Skeletal muscle satellite cell (primary cell): Measurements from ENCODE around the gene KPNA5.
A peak's percentile ranks its signal among the peaks of the same experiment; 100 is the strongest.
"Not testable (repeated sequence)": the region's sequence is repeated elsewhere in the genome, so short reads cannot be mapped to it uniquely, and the experiment has no call there.

Source experiments
- H3K27me3 ChIP-seq: 2 replicates; pipeline ENCODE4 v1.7.0; 2013; ENCODE audit warnings: low read length; ENCODE audit not compliant: control insufficient read depth, insufficient read depth
- H3K36me3 ChIP-seq: 2 replicates; pipeline ENCODE4 v1.7.0; 2013; ENCODE audit warnings: mild to moderate bottlenecking, control low read depth, low read length; ENCODE audit not compliant: insufficient read depth
- H3K4me1 ChIP-seq: 2 replicates; pipeline ENCODE4 v1.7.0; 2013; ENCODE audit warnings: low read length; ENCODE audit not compliant: control insufficient read depth, insufficient read depth
- H3K4me2 ChIP-seq: 2 replicates; pipeline ENCODE4 v1.7.0; 2013; ENCODE audit warnings: mild to moderate bottlenecking, low read length
- H3K4me3 ChIP-seq: 2 replicates; pipeline ENCODE4 v1.7.0; 2013; ENCODE audit warnings: low read length
- H3K9ac ChIP-seq: 2 replicates; pipeline ENCODE4 v1.7.0; 2013; ENCODE audit warnings: mild to moderate bottlenecking, low read depth, low read length, moderate library complexity
- H3K9me3 ChIP-seq: replicated peaks from 2 replicates; pipeline ENCODE4 v1.7.0; 2013; ENCODE audit warnings: mild to moderate bottlenecking, control low read depth, low read length

Gene KPNA5

GRCh38 chr6:116667623-116668022 lies 13.4 kb upstream of the KPNA5 start:
- H3K36me3 ChIP-seq, result no peaks in the 10 kb centered on the region
- H3K4me3 ChIP-seq, result peak overlapping the region; percentile 99

GRCh38 chr6:116672306-116672705 lies 8.7 kb upstream of the KPNA5 start:
- no peak overlapping the region for H3K9ac ChIP-seq
- no peaks in the 10 kb centered on the region for H3K36me3 ChIP-seq
- peaks cover 9% of the 10 kb centered on the region for H3K27me3 ChIP-seq
- H3K9me3 ChIP-seq, result no peaks in the 10 kb centered on the region
- no peak overlapping the region for H3K4me2 ChIP-seq
- peaks cover 4% of the 10 kb centered on the region for H3K4me1 ChIP-seq
- no peak overlapping the region for H3K4me3 ChIP-seq

More at GRCh38 chr6:116667623-116668022, 13.4 kb upstream of the KPNA5 start:
- Histone ChIP-seq H3K4me2 (peak overlapping the region; percentile 85), H3K27me3 (peaks cover 3% of the 10 kb centered on the region), H3K9ac (peak overlapping the region; percentile 93), H3K4me1 (peaks cover 21% of the 10 kb centered on the region), H3K9me3 (no peaks in the 10 kb centered on the region)

DNA sequence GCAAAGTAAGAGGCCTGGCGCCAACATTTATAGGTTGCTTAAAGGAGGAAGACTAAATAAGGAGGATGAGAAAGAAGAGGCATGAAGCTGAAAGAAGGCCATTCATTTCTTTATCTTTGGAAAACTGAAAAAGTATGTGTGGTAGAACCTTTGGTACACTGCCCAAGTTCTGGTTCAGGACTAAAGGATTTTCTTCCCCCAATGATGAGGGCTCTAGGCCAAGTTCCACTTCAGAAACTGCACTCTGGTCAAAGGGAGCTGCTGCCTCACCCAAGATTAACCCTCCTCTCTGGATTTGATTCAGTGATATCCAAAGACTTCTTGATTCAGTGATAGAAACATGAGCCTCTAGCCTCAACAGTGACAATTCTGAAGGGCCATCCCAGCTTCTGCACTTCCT lies 5.0 kb upstream of the KPNA5 start:
- Histone ChIP-seq H3K27me3 (peaks cover 9% of the 10 kb centered on the region), H3K36me3 (no peaks in the 10 kb centered on the region), H3K9me3 (no peaks in the 10 kb centered on the region), H3K4me2 (no peak overlapping the region), H3K9ac (no peak overlapping the region), H3K4me3 (no peak overlapping the region), H3K4me1 (no peaks in the 10 kb centered on the region)

GRCh38 chr6:116682334-116682712 lies 1.3 kb downstream of the KPNA5 start:
- Histone ChIP-seq H3K4me2 (peak overlapping the region; percentile 92), H3K4me1 (peaks cover 11% of the 10 kb centered on the region), H3K9me3 (no peaks in the 10 kb centered on the region), H3K4me3 (peak overlapping the region; percentile 77), H3K27me3 (no peaks in the 10 kb centered on the region), H3K9ac (no peak overlapping the region), H3K36me3 (no peaks in the 10 kb centered on the region)

DNA sequence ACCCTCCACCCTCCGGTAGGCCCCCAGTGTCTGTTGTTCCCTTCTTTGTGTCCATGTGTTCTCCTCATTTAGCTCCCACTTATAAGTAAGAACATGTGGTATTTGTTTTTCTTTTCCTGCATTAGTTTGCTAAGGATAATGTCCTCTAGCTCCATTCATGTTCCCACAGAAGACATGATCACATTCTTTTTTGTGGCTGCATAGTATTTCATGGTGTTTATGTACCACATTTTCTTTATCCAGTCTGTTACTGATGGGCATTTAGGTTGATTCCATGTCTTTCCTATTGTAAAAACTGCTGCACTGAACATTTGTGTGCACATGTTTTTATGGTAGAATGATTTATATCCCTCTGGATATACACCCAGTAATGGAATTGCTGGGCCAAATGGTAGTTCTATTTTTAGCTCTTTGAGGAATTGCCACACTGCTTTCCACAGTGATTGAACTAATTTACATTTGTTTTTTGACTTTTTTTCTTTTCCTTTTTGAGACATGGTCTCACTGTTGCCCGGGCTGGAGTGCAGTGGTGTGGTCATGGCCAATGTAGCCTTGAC lies 4.5 kb downstream of the KPNA5 start:
- H3K27me3 ChIP-seq, result no peaks in the 10 kb centered on the region
- no peak overlapping the region for H3K4me2 ChIP-seq
- H3K4me3 ChIP-seq, result no peak overlapping the region
- H3K9me3 ChIP-seq, result no peaks in the 10 kb centered on the region
- H3K4me1 ChIP-seq, result peaks cover 11% of the 10 kb centered on the region
- no peaks in the 10 kb centered on the region for H3K36me3 ChIP-seq
- H3K9ac ChIP-seq, result no peak overlapping the region

- not testable (repeated sequence) for H3K4me2 ChIP-seq, H3K27me3 ChIP-seq, H3K9ac ChIP-seq, H3K36me3 ChIP-seq, H3K4me3 ChIP-seq, H3K9me3 ChIP-seq
- H3K4me1 ChIP-seq, result peaks cover 10% of the 10 kb centered on the region
Observed at GRCh38 chr6:116686475-116687101, 5.6 kb downstream of the KPNA5 start.

DNA sequence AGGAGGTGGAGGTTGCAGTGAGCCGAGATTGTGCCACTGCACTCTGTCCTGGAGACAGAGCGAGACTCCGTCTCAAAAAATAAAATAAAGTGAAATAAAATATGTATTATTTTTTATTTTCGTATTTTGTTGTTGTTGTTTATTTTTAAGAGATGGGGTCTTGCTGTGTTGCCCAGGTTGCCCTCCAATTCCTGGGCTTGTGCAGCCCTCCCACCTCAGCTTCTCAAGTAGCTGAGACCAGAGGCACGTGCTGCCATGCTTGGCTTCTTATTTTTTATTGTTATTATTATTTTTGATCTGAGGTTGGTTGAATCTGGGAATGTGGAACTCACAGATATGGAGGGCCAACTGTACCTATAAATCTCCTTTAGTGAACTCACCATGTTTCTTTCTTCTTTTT lies 10.1 kb downstream of the KPNA5 start:
- no peak overlapping the region for H3K9ac ChIP-seq
- H3K4me2 ChIP-seq, result no peak overlapping the region
- H3K27me3 ChIP-seq, result no peaks in the 10 kb centered on the region
- no peaks in the 10 kb centered on the region for H3K9me3 ChIP-seq
- no peaks in the 10 kb centered on the region for H3K36me3 ChIP-seq
- H3K4me3 ChIP-seq, result no peak overlapping the region
- no peaks in the 10 kb centered on the region for H3K4me1 ChIP-seq

DNA sequence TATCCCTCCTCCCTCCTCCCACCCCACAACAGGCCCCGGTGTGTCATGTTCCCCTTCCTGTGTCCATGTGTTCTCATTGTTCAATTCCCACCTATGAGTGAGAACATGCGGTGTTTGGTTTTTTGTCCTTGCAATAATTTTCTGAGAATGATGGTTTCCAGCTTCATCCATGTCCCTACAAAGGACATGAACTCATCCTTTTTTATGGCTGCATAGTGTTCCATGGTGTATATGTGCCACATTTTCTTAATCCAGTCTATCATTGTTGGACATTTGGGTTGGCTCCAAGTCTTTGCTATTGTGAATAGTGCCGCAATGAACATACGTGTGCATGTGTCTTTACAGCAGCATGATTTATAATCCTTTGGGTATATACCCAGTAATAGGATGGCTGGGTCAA lies 11.9 kb downstream of the KPNA5 start:
- H3K4me1 ChIP-seq, H3K4me2 ChIP-seq, H3K27me3 ChIP-seq, H3K4me3 ChIP-seq, H3K9me3 ChIP-seq, H3K36me3 ChIP-seq, H3K9ac ChIP-seq: not testable (repeated sequence)

DNA sequence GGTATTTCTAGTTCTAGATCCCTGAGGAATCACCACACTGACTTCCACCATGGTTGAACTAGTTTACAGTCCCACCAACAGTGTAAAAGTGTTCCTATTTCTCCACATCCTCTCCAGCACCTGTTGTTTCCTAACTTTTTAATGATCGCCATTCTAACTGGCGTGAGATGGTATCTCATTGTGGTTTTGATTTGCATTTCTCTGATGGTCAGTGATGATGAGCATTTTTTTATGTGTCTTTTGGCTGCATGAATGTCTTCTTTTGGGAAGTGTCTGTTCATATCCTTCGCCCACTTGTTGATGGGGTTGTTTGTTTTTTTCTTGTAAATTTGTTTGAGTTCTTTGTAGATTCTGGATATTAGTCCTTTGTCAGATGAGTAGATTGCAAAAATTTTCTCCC lies 12.3 kb downstream of the KPNA5 start:
- not testable (repeated sequence) for H3K4me3 ChIP-seq, H3K9me3 ChIP-seq, H3K4me2 ChIP-seq, H3K36me3 ChIP-seq, H3K9ac ChIP-seq, H3K27me3 ChIP-seq, H3K4me1 ChIP-seq

DNA sequence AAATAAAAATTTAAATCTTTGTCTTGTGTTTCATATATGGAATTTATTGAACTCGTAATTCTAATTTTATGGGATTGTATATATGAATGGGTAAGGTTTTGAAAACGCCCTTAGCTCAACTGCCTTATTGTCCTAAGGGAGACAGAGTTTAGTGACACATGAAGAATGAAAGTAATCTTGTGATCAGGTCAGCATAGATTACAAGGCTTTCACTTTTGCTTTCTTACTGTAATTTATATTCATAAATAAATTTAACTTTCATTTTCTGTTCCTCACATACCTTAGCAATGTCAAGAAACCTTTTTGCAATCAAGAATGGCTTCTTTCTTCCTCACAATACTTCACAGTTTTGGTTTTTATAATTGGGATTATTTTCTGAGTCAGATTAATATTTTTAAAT lies 14.4 kb downstream of the KPNA5 start:
- Histone ChIP-seq H3K4me2 (no peak overlapping the region), H3K9ac (no peak overlapping the region), H3K9me3 (no peaks in the 10 kb centered on the region), H3K4me3 (no peak overlapping the region), H3K36me3 (peaks cover 3% of the 10 kb centered on the region), H3K4me1 (no peaks in the 10 kb centered on the region), H3K27me3 (no peaks in the 10 kb centered on the region)

DNA sequence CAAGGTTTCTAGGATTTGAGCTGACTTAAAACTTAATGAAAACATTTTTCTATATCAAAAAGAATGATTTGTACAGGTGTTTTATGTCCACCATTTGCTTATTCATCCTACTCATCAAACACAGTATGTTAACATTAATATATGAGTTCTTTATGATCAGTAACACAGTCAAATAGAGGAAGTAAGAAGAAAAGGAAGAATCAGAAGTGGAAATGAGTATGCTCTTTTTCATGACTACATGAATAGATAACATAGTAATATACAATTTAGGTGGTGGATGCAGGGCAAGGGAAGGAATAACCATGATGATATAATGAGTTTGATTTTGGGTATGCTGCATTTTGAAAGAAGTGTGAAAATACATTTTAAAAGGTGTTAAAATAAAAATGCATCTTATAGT lies 16.5 kb downstream of the KPNA5 start:
- Histone ChIP-seq H3K4me1 (no peaks in the 10 kb centered on the region), H3K27me3 (no peaks in the 10 kb centered on the region), H3K4me3 (no peak overlapping the region), H3K36me3 (peaks cover 6% of the 10 kb centered on the region), H3K9me3 (no peaks in the 10 kb centered on the region), H3K4me2 (no peak overlapping the region), H3K9ac (no peak overlapping the region)

GRCh38 chr6:116703888-116704287 lies 22.9 kb downstream of the KPNA5 start:
- not testable (repeated sequence) for H3K4me3 ChIP-seq, H3K9ac ChIP-seq, H3K27me3 ChIP-seq, H3K9me3 ChIP-seq, H3K4me2 ChIP-seq, H3K4me1 ChIP-seq
- H3K36me3 ChIP-seq, result peaks cover 20% of the 10 kb centered on the region
